ENCODE results near the gene KNDC1. TPM values are rescaled to one million over a fixed set of nuclear protein-coding genes. Genes with fewer than 3 reads are reported as not detected.

The KNDC1 gene
- total RNA-seq, 1 donor from 2014 or later, result 0.55 TPM

DNA sequence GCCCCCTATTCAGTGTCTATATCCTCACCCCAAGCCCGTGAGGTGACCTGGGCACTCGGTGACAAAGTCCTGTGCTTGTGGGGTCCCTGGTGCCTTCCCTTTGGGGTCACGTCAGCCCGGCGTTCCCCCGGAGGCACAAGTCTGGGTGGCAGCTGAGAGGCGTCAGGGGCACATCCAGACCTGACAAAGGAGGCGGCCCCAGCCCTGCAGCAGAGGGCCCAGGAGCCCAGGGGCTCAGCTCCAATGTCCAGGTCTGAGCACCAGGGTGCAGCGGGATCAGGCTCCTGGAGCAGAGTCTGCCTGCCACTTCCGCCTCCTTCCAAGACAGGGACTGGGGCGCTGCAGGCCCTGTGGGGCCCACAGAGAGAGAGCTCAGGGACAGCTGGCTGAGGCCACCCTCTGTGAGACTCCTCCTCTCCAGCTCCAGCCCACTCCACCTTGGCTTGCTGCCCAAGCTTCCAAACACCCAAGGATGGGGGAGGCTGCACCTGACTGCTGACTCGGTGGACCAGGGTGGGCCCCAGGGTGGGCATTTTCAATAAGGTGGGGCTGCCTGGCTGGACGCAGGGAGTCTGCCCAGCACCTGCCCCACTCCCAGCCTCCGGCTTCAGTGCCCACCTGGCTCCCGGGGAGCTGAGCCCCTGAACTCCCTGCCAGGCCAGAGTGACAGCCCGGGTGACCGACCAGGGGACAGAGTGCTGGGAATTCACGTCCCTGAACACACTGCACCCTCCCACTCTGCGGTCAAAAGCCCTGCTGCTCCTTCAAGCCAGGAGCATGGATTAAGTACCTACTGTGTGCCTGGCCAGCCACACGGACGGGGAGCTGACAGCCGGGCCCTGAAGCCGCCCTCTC lies 1.0 kb upstream of the KNDC1 start:
- peaks cover 36% of the 10 kb centered on the region for H3K27me3 Mint-ChIP-seq (ENCODE audit: low read depth)
- no peaks in the 10 kb centered on the region for H3K9me3 Mint-ChIP-seq (ENCODE audit: low read depth)

DNA sequence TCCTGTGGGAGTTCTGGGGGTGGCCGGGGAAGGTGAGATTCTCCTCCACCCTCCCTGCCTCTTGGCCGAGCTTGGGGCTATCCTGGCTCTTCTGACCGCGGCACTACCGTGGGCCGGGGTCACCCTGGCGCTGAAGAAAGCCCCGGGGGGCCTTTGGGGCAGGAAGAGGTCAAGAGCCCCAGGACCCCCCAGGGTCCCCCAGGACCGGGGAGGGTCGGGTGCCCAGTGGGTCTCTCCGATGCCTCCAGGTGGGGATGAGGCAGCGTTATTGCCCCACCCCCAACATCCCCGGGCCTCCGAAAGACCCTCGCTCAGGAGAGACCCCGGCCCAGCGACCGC lies 439 bp upstream of the KNDC1 start:
- no peaks in the 10 kb centered on the region for H3K4me1 Mint-ChIP-seq (ENCODE audit: low read depth)
- peak; percentile 80 for DNase-seq (ENCODE audit: low spot score)
- no peak overlapping the region for H3K27ac Mint-ChIP-seq (ENCODE audit: unreplicated experiment)
- peak overlapping the region; percentile 25 for H3K4me3 Mint-ChIP-seq (ENCODE audit: unreplicated experiment)
- H3K9me3 Mint-ChIP-seq (ENCODE audit: low read depth), result no peaks in the 10 kb centered on the region
- H3K27me3 Mint-ChIP-seq (ENCODE audit: low read depth), result peaks cover 30% of the 10 kb centered on the region
- no peaks in the 10 kb centered on the region for H3K36me3 Mint-ChIP-seq (ENCODE audit: low read depth)
- TF ChIP-seq, protein P1, sequence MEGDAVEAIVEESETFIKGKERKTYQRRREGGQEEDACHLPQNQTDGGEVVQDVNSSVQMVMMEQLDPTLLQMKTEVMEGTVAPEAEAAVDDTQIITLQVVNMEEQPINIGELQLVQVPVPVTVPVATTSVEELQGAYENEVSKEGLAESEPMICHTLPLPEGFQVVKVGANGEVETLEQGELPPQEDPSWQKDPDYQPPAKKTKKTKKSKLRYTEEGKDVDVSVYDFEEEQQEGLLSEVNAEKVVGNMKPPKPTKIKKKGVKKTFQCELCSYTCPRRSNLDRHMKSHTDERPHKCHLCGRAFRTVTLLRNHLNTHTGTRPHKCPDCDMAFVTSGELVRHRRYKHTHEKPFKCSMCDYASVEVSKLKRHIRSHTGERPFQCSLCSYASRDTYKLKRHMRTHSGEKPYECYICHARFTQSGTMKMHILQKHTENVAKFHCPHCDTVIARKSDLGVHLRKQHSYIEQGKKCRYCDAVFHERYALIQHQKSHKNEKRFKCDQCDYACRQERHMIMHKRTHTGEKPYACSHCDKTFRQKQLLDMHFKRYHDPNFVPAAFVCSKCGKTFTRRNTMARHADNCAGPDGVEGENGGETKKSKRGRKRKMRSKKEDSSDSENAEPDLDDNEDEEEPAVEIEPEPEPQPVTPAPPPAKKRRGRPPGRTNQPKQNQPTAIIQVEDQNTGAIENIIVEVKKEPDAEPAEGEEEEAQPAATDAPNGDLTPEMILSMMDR (IDR thresholded peaks at IDR 0.05), result no peak

More for the DNA sequence above, 1.0 kb upstream of the KNDC1 start:
- Mint-ChIP-seq H3K4me3 (ENCODE audit: unreplicated experiment) (peak overlapping the region; percentile 25), H3K4me1 (ENCODE audit: low read depth) (no peaks in the 10 kb centered on the region), H3K36me3 (ENCODE audit: low read depth) (no peaks in the 10 kb centered on the region), H3K27ac (ENCODE audit: unreplicated experiment) (no peak overlapping the region)
- TF ChIP-seq, protein P1 (IDR thresholded peaks at IDR 0.05), result no peak
- DNase-seq (ENCODE audit: low spot score), result peak; percentile 86

DNA sequence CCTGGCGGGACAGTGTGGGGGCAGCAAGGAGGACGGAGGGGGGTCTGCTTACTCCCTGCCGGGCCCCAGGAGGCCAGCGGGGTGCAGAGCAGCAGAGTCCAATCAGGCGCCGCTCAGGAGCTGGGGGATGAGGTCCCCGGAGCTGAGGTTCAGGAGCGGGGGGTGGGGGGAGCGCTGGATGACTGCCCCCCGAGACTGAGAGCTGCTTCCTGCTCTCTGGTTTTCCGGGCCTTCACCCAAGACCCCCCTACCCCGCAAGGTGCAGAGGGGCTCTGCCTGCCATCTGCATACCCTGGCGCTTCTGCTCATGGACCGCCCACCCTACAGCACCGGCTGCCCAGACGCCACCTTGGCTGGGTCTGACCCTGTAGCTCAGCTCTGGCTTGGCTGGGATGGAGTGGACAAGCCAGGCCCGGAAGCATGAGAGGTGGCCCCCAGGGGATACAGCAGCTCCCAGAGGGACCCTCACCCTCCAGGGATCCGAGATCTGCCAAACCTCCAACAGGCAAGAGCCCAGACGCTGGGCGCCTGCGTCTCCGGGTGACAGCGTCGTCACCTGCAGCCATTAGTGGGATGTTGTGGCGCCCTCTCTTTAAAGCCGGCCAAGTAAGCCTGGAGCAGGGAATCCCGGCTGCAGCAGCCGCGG lies 930 bp downstream of the KNDC1 start:
- peak overlapping the region; percentile 41 for H3K4me3 Mint-ChIP-seq (ENCODE audit: unreplicated experiment)
- TF ChIP-seq, protein P1 (IDR thresholded peaks at IDR 0.05), result no peak
- DNase-seq (ENCODE audit: low spot score), result peak; percentile 50
- peaks cover 22% of the 10 kb centered on the region for H3K27me3 Mint-ChIP-seq (ENCODE audit: low read depth)
- no peaks in the 10 kb centered on the region for H3K4me1 Mint-ChIP-seq (ENCODE audit: low read depth)
- H3K9me3 Mint-ChIP-seq (ENCODE audit: low read depth), result no peaks in the 10 kb centered on the region
- no peaks in the 10 kb centered on the region for H3K36me3 Mint-ChIP-seq (ENCODE audit: low read depth)
- no peak overlapping the region for H3K27ac Mint-ChIP-seq (ENCODE audit: unreplicated experiment)

DNA sequence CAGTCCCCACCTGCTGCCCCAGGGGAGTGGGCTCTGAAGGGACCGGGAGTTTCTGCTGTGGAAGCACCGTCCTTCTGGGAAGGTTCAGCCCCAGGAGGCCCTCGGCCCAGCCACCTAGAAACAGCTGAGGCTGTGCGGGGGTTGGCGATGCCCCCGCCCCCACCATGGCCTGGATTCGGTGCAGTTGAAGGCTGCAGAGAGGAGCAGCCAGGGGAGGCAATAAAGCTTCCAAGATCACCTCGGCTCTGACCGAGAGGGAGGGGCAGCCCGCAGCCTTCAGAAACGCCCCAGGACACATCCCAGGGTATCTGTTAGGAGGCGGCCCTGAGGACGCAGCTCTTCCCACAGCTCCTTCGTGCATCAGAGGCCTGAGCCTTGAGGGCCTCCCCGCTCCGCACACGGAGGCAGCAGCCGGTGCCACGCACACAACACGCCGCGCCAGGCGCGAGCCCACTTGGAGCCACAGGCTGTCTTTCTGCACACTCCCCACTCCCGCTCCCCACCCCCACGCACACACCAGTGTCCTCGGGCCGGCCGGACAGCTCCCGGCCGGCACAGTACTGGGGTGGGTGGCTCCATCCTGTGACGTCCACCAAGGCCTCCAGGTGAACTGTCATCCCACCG lies 1.6 kb downstream of the KNDC1 start:
- H3K27me3 Mint-ChIP-seq (ENCODE audit: low read depth), result peaks cover 25% of the 10 kb centered on the region
- H3K36me3 Mint-ChIP-seq (ENCODE audit: low read depth), result no peaks in the 10 kb centered on the region
- peak; percentile 87 for DNase-seq (ENCODE audit: low spot score)
- H3K4me1 Mint-ChIP-seq (ENCODE audit: low read depth), result no peaks in the 10 kb centered on the region
- TF ChIP-seq, protein P1 (IDR thresholded peaks at IDR 0.05), result no peak
- H3K9me3 Mint-ChIP-seq (ENCODE audit: low read depth), result no peaks in the 10 kb centered on the region
- no peak overlapping the region for H3K4me3 Mint-ChIP-seq (ENCODE audit: unreplicated experiment)
- no peak overlapping the region for H3K27ac Mint-ChIP-seq (ENCODE audit: unreplicated experiment)

DNA sequence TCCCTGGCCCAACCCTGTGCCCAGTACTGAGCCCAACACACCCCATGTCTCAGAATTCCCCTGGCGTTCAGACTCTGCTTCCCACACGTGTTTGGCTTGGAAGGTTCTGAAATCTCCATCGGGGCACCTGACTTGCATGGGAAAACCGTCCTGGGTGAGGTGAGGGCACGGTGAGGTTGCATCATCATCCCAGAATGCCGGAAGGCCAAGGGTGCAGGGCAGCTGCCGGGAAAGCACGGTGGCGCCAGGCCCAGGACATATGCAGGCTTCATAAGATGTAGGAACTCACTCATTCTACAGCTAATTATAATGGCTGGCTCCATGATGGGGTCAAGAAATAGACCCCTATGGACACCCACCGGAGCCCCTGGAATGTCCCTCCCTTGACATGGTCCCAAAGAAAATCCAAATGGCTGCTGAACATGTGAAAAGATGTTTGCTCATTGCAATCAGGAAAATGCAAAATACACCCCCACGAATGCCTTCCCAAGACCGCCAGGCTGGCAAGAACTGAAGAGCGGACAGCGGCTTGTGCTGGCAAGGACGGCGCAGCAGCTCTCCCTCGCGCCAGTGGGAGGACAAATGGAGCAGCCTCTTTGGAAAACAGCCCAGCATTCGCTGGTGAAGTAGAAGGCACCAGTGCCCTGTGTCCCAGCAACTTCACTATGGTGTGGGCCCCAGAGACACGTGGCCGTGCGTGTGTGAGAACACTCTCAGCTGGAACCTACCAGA lies 2.3 kb downstream of the KNDC1 start:
- Mint-ChIP-seq H3K9me3 (ENCODE audit: low read depth) (no peaks in the 10 kb centered on the region), H3K27ac (ENCODE audit: unreplicated experiment) (no peak overlapping the region), H3K27me3 (ENCODE audit: low read depth) (peaks cover 26% of the 10 kb centered on the region), H3K4me3 (ENCODE audit: unreplicated experiment) (no peak overlapping the region), H3K4me1 (ENCODE audit: low read depth) (no peaks in the 10 kb centered on the region), H3K36me3 (ENCODE audit: low read depth) (no peaks in the 10 kb centered on the region)
- DNase-seq (ENCODE audit: low spot score), result peak; percentile 80
- TF ChIP-seq, protein P1 (IDR thresholded peaks at IDR 0.05), result no peak

Data from chondrocyte (in vitro differentiated cells).